Activated CD4-positive, alpha-beta memory T cell treated with anti-CD3 and anti-CD28 coated beads, Interleukin-2, amount 10 ng/mL, durations not matched to agents 7 days and 5 days (primary cell): ENCODE results near the gene AKAP13. TPM values are rescaled to one million over a fixed set of nuclear protein-coding genes. Genes with fewer than 3 reads are reported as not detected.

Experiments used
- CTCF ChIA-PET: fragments of 350-600 bp; sonication (Branson Sonifier 250); formaldehyde crosslinking; loops from one replicate; lab custom pipeline; 2021; ENCODE audit warnings: antibody characterized with exemption, inconsistent platforms; lab: Charles Lee
- POLR2A ChIA-PET: fragments of 350-600 bp; sonication (Branson Sonifier 250); formaldehyde crosslinking; loops from one replicate; lab custom pipeline; 2021; ENCODE audit warnings: antibody characterized with exemption; lab: Charles Lee
- DNase-seq: peaks from one replicate; pipeline ENCODE4 v3.0.0-alpha.2; 2020
- H3K27ac Mint-ChIP-seq: one replicate; pipeline ENCODE4 v1.8.0; 2021; ENCODE audit warnings: mild to moderate bottlenecking, mixed read lengths
- H3K27me3 Mint-ChIP-seq: one replicate; pipeline ENCODE4 v1.8.0; 2021; ENCODE audit warnings: mixed read lengths
- H3K36me3 Mint-ChIP-seq: one replicate; pipeline ENCODE4 v1.8.0; 2021; ENCODE audit warnings: low read depth, mixed read lengths
- H3K4me1 Mint-ChIP-seq: one replicate; pipeline ENCODE4 v1.8.0; 2021; ENCODE audit warnings: mixed read lengths
- H3K4me3 Mint-ChIP-seq: one replicate; pipeline ENCODE4 v1.8.0; 2021; ENCODE audit warnings: mild to moderate bottlenecking, mixed read lengths
- H3K9me3 Mint-ChIP-seq: one replicate; pipeline ENCODE4 v1.8.0; 2021; ENCODE audit warnings: mixed read lengths
- total RNA-seq, 2 experiments: library from RNA; stranded (reverse); gene quantifications; one replicate each; pipeline ENCODE4 v1.2.3, GENCODE V29; 2021

AKAP13 gene
- total RNA-seq, 2 experiments from 2014 or later, result 153 to 170 TPM

DNA sequence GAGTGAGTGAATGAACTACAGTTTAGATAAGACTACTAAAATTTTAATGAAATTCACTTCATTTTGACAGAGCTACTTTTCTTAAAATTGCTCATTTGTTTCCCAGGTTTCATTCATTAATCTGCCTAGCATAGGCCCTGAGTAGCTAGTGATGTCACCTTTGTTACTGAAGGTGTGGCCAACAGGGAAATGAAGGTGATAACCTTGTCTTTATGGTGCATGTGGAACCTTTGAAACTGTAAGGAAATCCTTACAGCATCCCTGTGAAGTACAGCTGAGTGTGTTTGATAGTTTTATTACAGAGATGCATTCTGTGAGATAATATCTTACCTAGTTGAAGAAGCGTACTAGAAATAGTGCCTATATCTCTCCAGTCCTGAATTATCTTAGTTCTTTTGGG is 112.9 kb downstream of the AKAP13 start:
- ChIA-PET POLR2A (no interaction called here), CTCF (no interaction called here)
- Mint-ChIP-seq H3K9me3 (no peaks in the 10 kb centered on the region), H3K4me3 (no peak overlapping the region), H3K4me1 (peaks cover 44% of the 10 kb centered on the region), H3K36me3 (peaks cover 11% of the 10 kb centered on the region), H3K27me3 (no peaks in the 10 kb centered on the region), H3K27ac (no peak overlapping the region)
- DNase-seq, result no peak

DNA sequence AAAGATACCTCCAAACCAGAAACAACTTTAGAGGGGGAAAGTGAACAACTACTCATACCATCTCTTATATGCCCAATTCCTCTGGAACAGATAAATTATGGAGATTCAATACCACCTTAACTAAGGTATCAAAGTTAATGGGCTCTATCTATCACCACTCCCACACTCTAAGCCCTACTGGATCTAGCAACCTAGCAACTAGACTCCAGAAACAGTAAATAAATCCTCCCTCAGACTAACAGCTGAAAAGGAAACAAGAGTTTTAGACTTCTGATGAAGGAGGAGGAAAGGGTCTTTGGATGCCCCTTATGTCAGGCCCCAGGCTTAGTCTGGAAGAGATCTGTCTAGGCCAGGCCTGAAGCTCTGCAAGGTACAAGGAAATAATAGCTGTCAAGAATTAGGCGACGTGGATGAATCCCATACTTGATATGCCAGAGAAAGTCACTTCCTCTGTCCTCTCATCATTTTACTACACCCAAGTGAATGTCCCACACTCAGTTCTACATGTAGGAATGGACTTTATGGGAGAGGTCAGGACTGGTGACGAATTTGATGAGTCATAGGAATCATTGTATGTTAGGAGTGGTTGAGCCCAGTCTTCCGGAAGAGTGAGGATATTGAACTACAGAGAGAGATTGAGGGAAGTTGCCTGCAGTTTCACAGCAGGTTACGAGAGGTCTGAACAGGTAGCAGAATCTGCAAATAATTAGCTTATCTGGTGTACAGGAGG is 113.8 kb downstream of the AKAP13 start:
- H3K9me3 Mint-ChIP-seq, result no peaks in the 10 kb centered on the region
- no peaks in the 10 kb centered on the region for H3K27me3 Mint-ChIP-seq
- POLR2A ChIA-PET, result interaction anchor here (0.7 kb wide), 1 partner anchor 177 kb away, joined by 3 read pairs; no protein-coding TSS in a partner anchor
- H3K36me3 Mint-ChIP-seq, result peaks cover 9% of the 10 kb centered on the region
- DNase-seq, result no peak
- CTCF ChIA-PET, result interaction anchor here (0.6 to 0.9 kb wide), 2 partner anchors 10 to 33 kb away, joined by 3 read pairs; no protein-coding TSS in a partner anchor
- no peak overlapping the region for H3K27ac Mint-ChIP-seq
- H3K4me3 Mint-ChIP-seq, result no peak overlapping the region
- peaks cover 42% of the 10 kb centered on the region for H3K4me1 Mint-ChIP-seq

DNA sequence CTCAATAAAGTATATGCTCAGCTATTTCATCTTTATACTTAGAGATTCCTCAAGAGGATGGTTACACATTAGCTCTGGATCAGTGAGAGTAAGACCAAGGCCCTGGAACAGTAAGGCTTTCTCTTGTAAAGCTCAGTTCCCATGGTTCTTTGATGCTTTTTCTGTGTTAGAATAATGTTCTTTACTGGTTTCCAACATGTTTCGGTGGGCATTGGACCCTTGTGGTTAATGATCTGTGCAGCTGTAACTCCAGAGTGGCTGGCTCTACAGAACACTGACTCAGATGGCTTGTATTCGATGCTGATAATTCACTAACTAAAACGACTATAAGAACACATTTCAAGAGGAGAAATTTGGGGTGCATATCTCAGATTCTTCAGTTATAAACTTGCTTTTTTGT is 114.7 kb downstream of the AKAP13 start:
- POLR2A ChIA-PET, result no interaction called here
- Mint-ChIP-seq H3K36me3 (peaks cover 6% of the 10 kb centered on the region), H3K4me3 (no peak overlapping the region), H3K27me3 (no peaks in the 10 kb centered on the region), H3K27ac (no peak overlapping the region), H3K4me1 (peaks cover 42% of the 10 kb centered on the region), H3K9me3 (no peaks in the 10 kb centered on the region)
- DNase-seq, result no peak
- CTCF ChIA-PET, result interaction anchor here (0.6 to 0.9 kb wide), 2 partner anchors 11 to 34 kb away, joined by 3 read pairs; no protein-coding TSS in a partner anchor

DNA sequence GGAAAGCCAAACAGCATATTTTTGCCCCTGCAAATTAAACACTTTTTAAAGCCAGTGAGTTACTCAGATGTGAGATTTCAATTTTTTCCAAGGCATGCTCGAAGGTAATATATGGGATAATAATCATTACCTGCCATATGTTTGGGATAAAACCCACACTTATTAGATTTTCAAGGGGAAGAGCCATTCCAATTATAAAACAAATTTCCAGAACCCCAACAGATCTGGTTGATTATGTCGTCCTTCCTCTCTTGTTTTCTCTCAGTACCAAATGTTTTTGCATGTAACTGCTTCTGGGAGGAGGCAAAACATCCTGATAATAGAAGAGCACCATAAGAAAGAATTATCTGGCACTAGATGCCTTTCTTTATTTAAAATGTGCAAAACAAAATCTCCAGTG is 115.1 kb downstream of the AKAP13 start:
- Mint-ChIP-seq H3K27ac (no peak overlapping the region), H3K36me3 (peaks cover 6% of the 10 kb centered on the region), H3K4me3 (no peak overlapping the region), H3K9me3 (no peaks in the 10 kb centered on the region), H3K27me3 (no peaks in the 10 kb centered on the region), H3K4me1 (peaks cover 42% of the 10 kb centered on the region)
- POLR2A ChIA-PET, result no interaction called here
- DNase-seq, result no peak
- CTCF ChIA-PET, result interaction anchor here (0.9 kb wide), 1 partner anchor 12 kb away, joined by 3 read pairs; no protein-coding TSS in a partner anchor

DNA sequence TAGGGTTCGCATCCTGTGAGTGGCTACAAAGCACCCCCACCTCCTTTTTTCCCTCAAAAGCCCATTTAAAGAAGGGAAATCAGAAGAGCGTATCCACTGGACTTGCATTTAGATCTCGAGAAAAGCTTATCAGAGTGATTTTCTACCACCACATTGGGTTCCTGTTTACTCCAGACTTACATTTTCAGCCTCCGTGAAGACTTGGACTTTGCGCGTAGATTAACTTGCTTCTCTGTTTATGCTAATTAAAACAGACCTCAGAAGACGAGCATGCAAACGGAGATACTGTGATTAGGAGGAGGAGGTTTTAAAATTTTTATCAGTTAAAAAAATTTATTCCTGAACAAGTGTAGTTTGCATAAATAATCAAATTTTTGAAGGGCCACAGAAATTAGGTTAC is 115.7 kb downstream of the AKAP13 start:
- Mint-ChIP-seq H3K27me3 (no peaks in the 10 kb centered on the region), H3K27ac (no peak overlapping the region), H3K4me3 (no peak overlapping the region), H3K9me3 (no peaks in the 10 kb centered on the region), H3K36me3 (peaks cover 6% of the 10 kb centered on the region), H3K4me1 (peaks cover 47% of the 10 kb centered on the region)
- CTCF ChIA-PET, result interaction anchor here (1.2 kb wide), 1 partner anchor 127 kb away, joined by 4 read pairs; no protein-coding TSS in a partner anchor
- DNase-seq, result no peak
- POLR2A ChIA-PET, result no interaction called here

DNA sequence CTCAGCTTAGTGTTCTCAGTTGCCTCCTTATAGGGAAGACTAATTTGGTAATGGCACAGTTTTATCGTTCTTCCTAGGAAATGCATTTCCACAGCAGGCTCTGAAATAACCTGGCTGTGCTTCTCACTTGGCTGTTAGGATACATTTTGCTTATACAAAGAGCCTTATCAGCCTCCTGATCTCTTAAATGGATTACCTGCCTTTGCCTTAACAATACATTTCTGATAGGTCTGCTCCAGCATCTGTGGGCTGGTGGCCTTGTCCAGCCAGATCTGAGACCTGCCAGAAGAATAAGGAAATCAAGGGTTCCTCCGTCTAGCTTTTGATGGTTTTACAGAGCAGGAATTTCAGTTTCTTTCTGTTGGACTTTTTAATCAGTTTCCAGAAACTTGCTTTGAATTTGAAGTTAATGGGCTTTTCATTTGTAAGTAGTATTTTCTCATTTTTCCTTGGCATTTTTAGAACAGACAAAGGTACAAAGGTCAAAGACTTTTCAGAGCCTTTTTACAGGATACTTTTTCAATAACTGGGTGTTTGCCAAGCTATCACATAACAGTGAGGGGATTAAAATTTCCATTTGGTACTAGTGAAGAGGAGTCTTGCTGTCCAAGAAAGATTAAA is 116.3 kb downstream of the AKAP13 start:
- CTCF ChIA-PET, result interaction anchor here (1.2 kb wide), 1 partner anchor 128 kb away, joined by 4 read pairs; no protein-coding TSS in a partner anchor
- no peak for DNase-seq
- POLR2A ChIA-PET, result interaction anchor here (0.6 to 1.8 kb wide), 2 partner anchors 8 to 219 kb away, joined by 3 to 7 read pairs; no protein-coding TSS in a partner anchor
- peaks cover 51% of the 10 kb centered on the region for H3K4me1 Mint-ChIP-seq
- H3K9me3 Mint-ChIP-seq, result no peaks in the 10 kb centered on the region
- no peak overlapping the region for H3K27ac Mint-ChIP-seq
- no peak overlapping the region for H3K4me3 Mint-ChIP-seq
- H3K36me3 Mint-ChIP-seq, result peaks cover 6% of the 10 kb centered on the region
- no peaks in the 10 kb centered on the region for H3K27me3 Mint-ChIP-seq

DNA sequence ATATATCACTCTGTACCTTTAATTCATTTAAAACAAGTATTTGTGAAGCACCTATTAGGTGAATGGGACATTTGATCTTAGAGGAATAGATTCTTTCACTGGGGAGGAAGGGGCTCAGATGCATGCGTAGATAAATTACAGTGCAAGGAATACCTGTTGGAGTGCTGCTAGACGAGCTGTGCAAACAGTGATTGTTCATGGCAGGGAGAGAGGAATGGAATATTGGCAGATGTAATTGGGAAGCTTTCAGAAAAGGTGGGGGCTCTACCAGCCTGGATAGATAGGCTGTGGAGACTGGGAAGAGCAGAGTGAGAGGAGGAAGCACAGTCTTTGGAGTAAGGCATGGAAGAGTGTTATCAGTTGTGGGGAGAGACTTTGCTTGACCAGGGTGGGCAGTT is 116.8 kb downstream of the AKAP13 start:
- H3K27me3 Mint-ChIP-seq, result no peaks in the 10 kb centered on the region

DNA sequence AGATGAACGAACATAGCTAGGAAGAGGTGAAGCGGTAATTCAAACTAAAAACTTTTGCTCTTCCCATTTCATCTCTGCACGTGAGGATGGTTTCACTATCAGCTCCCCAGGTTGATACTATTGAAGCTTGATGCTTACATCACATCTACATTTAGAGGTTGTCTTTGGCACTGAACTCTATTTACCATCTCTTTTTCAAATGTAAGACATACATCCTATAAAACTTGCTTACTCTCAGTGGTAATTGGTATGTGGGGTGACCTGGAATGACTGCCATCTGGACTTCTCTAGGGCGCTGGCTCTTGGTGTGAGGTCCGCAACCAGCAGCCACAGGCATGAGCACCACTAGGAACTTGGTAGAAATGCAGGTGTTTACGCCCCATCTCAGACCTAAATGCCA is 118.1 kb downstream of the AKAP13 start:
- Mint-ChIP-seq H3K9me3 (no peaks in the 10 kb centered on the region), H3K4me3 (no peak overlapping the region), H3K4me1 (peaks cover 63% of the 10 kb centered on the region), H3K36me3 (peaks cover 6% of the 10 kb centered on the region), H3K27ac (no peak overlapping the region), H3K27me3 (no peaks in the 10 kb centered on the region)
- no peak for DNase-seq
- POLR2A ChIA-PET, result interaction anchor here (0.9 to 1.8 kb wide), 2 partner anchors 10 kb away, joined by 3 to 7 read pairs; no protein-coding TSS in a partner anchor
- CTCF ChIA-PET, result interaction anchor here (1.1 to 1.3 kb wide), 2 partner anchors 15 to 202 kb away, joined by 5 read pairs; no protein-coding TSS in a partner anchor

More for the DNA sequence above, 116.8 kb downstream of the AKAP13 start:
- Mint-ChIP-seq H3K9me3 (no peaks in the 10 kb centered on the region), H3K36me3 (peaks cover 6% of the 10 kb centered on the region), H3K4me3 (no peak overlapping the region), H3K4me1 (peaks cover 55% of the 10 kb centered on the region), H3K27ac (no peak overlapping the region)
- POLR2A ChIA-PET, result interaction anchor here (0.6 to 1.8 kb wide), 2 partner anchors 9 to 218 kb away, joined by 3 to 7 read pairs; no protein-coding TSS in a partner anchor
- CTCF ChIA-PET, result interaction anchor here (0.9 to 1.3 kb wide), 3 partner anchors 11 to 128 kb away, joined by 3 to 5 read pairs (median 4); no protein-coding TSS in a partner anchor
- DNase-seq, result no peak

DNA sequence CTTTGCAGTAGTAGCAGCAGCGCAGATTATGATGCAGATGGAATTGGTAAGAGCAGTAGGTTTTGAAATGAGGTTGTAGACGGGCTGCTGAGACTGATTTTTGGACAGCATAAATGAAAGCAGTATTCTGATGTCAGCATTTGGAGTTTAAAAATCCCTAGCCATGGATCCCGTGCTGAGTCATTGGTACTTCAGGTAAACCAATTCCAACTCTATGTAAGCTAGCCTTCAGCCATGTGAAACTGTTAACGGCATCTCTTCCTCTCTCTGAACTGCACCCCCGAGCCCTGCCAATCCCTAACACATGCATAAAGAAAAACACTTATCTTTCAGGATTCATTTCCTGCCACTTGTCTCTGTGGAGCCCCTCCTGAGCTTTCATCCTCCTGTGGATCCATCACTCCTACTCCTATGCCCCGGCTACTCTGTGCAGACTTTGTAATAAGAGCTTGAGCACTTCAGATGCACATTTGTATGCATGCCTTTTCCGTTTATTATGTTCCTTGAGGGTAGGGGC is 119.0 kb downstream of the AKAP13 start:
- ChIA-PET CTCF (interaction anchor here (1.1 to 2.6 kb wide), 3 partner anchors 14 to 203 kb away, joined by 5 to 9 read pairs (median 7); no protein-coding TSS in a partner anchor), POLR2A (no interaction called here)
- DNase-seq, result no peak
- Mint-ChIP-seq H3K36me3 (peaks cover 6% of the 10 kb centered on the region), H3K4me3 (no peak overlapping the region), H3K27me3 (no peaks in the 10 kb centered on the region), H3K9me3 (no peaks in the 10 kb centered on the region), H3K27ac (no peak overlapping the region), H3K4me1 (peaks cover 68% of the 10 kb centered on the region)

DNA sequence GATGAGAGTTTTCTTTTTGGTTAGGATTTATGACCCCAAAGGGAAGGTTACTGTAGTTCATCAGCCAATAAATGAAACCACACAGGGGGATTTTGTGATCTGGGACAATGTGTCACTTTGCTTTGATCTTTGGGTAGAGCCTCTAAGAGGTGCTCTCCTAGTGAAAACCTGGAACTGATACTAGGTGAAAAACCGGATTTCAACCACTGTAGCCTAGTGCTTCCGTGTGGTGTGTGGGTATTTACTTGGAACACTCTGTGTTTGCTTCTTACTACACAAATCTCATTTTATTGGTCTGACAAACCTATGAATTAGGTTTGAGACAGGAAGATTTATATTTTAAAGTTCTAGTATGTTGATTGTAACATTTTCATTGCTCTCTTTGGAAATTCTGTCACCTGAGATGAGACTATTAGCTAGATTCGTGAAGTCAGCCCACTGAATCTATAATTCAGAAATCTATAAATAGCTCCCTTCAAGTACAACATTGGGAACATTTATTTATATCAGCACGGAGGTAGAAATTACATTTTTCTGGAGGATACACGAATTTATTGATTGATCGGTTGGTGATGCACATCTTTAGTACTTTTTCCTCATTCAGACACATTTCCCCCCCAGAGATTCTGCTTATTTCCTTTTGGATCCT is 119.8 kb downstream of the AKAP13 start:
- CTCF ChIA-PET, result interaction anchor here (1.3 to 2.6 kb wide), 3 partner anchors 14 to 204 kb away, joined by 3 to 9 read pairs (median 7); no protein-coding TSS in a partner anchor
- DNase-seq, result no peak
- H3K4me1 Mint-ChIP-seq, result peaks cover 70% of the 10 kb centered on the region
- H3K36me3 Mint-ChIP-seq, result peaks cover 6% of the 10 kb centered on the region
- H3K9me3 Mint-ChIP-seq, result no peaks in the 10 kb centered on the region
- POLR2A ChIA-PET, result interaction anchor here (0.9 to 1.2 kb wide), 2 partner anchors 11 to 169 kb away, joined by 3 read pairs; no protein-coding TSS in a partner anchor
- H3K4me3 Mint-ChIP-seq, result no peak overlapping the region
- H3K27me3 Mint-ChIP-seq, result no peaks in the 10 kb centered on the region
- H3K27ac Mint-ChIP-seq, result no peak overlapping the region

DNA sequence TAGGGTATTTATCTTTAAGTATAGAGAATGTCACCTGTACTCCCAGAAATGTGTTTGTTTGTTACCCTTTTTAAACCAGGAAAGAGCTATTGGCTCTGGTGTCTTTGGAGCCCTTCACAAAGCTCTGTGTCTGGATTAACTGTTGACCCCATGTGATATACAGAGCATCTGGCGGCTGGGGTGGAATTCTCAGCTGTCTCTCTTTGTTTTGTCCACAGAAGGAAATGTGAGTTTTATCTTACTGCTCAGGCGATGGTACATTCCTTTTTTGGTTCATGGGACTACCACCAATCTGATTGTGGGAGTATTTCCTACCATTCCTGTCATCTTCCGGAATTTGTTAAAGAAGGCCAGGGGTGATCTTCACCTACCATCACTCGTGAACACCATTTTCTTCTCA is 120.3 kb downstream of the AKAP13 start:
- no peaks in the 10 kb centered on the region for H3K27me3 Mint-ChIP-seq
- H3K27ac Mint-ChIP-seq, result no peak overlapping the region
- H3K4me1 Mint-ChIP-seq, result peaks cover 71% of the 10 kb centered on the region
- H3K9me3 Mint-ChIP-seq, result no peaks in the 10 kb centered on the region
- no peak overlapping the region for H3K4me3 Mint-ChIP-seq
- ChIA-PET POLR2A (interaction anchor here (0.9 to 1.2 kb wide), 2 partner anchors 12 to 170 kb away, joined by 3 read pairs; no protein-coding TSS in a partner anchor), CTCF (interaction anchor here (1.3 to 2.6 kb wide), 3 partner anchors 15 to 205 kb away, joined by 3 to 9 read pairs (median 7); no protein-coding TSS in a partner anchor)
- peaks cover 6% of the 10 kb centered on the region for H3K36me3 Mint-ChIP-seq
- DNase-seq, result no peak

DNA sequence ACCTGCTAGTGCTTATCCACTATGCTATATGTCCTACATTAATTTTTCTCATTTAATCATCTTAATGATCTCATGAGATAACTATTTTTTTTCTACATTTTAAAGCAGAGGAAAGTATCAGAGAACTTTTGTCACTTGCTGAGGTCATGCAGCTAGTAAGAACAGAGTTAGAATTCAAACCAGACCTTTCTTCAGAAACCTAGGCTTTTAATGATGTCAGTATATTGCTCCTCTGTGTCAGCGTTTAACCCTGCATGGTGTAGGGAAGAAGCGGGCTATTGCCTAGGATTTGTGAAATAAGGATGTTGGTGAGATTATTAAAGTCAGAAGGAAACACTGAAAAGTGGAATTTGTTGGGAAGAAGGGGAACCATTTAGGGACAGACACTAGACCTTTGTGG is 121.2 kb downstream of the AKAP13 start:
- Mint-ChIP-seq H3K4me3 (no peak overlapping the region), H3K27ac (no peak overlapping the region), H3K27me3 (no peaks in the 10 kb centered on the region), H3K9me3 (no peaks in the 10 kb centered on the region), H3K36me3 (peaks cover 6% of the 10 kb centered on the region), H3K4me1 (peaks cover 69% of the 10 kb centered on the region)
- no peak for DNase-seq
- POLR2A ChIA-PET, result no interaction called here
- CTCF ChIA-PET, result interaction anchor here (1.3 to 2.6 kb wide), 2 partner anchors 170 to 206 kb away, joined by 3 to 9 read pairs; no protein-coding TSS in a partner anchor
